T-cell (primary cell): ENCODE data around the gene ELP6. TPM values are rescaled to one million over a fixed set of nuclear protein-coding genes. Genes with fewer than 3 reads are reported as not detected.

Experiments used
- ATAC-seq, 4 experiments: fragments of 200-7000 bp in 3 of 4; fragments of 150-1000 bp in 1 of 4; cut with Tn5 transposase; replicated peaks in 1 of 4; 1 replicate in 3 of 4; 2 replicates in 1 of 4; pipeline ENCODE4 v1.10.0; 2021; ENCODE audit warnings: moderate library complexity in 3 of 4, mild to moderate bottlenecking in 2 of 4, moderate number of reproducible peaks in 1 of 4
- CTCF ChIA-PET, 2 donors: fragments of 300-600 bp; sonication (Branson Sonifier 250); formaldehyde crosslinking; loops; one replicate each; lab custom pipeline; 2022; ENCODE audit warnings: antibody characterized with exemption in 2 of 2; lab: Charles Lee
- POLR2A ChIA-PET, 2 donors: fragments of 300-600 bp; sonication (Branson Sonifier 250); formaldehyde crosslinking; loops; one replicate each; lab custom pipeline; 2022; ENCODE audit warnings: antibody characterized with exemption in 2 of 2; lab: Charles Lee
- DNase-seq, 35 experiments: peaks; one replicate each; pipeline versions ENCODE4 v3.0.0 to v3.0.0-alpha.2; 2013 to 2023
- H3K27ac ChIP-seq: one replicate; pipeline ENCODE4 v1.5.1; 2013; ENCODE audit warnings: low read length
- H3K27me3 ChIP-seq, 2 experiments: replicated peaks in 1 of 2; 1 replicate in 1 of 2; 2 replicates in 1 of 2; pipeline versions ENCODE4 v1.6.1 to v1.7.0; 2013; ENCODE audit warnings: low read length in 1 of 2, mixed read lengths in 1 of 2; ENCODE audit not compliant: control insufficient read depth in 2 of 2, insufficient read depth in 2 of 2; ENCODE audit errors: extremely low read depth in 1 of 2
- H3K36me3 ChIP-seq, 2 donors: 1 replicate in 1 of 2; 2 replicates in 1 of 2; pipeline versions ENCODE4 v1.6.1 to v1.7.0; 2013; ENCODE audit warnings: low read length in 1 of 2; ENCODE audit not compliant: control insufficient read depth in 2 of 2, insufficient read depth in 1 of 2; ENCODE audit errors: extremely low read depth in 1 of 2
- H3K4me1 ChIP-seq, 2 experiments: 1 replicate in 1 of 2; 2 replicates in 1 of 2; pipeline versions ENCODE4 v1.6.1 to v1.7.0; 2013; ENCODE audit warnings: low read length in 2 of 2, mixed read lengths in 1 of 2; ENCODE audit not compliant: insufficient read depth in 2 of 2, control insufficient read depth in 1 of 2; ENCODE audit errors: extremely low read depth in 1 of 2
- H3K4me3 ChIP-seq, 2 donors: 1 replicate in 1 of 2; 2 replicates in 1 of 2; pipeline versions ENCODE4 v1.5.1 to v1.7.0; 2013; ENCODE audit warnings: mild to moderate bottlenecking in 2 of 2, low read length in 1 of 2, moderate library complexity in 1 of 2; ENCODE audit not compliant: control insufficient read depth in 1 of 2; ENCODE audit errors: extremely low read depth in 1 of 2
- H3K9me3 ChIP-seq: 2 replicates; pipeline ENCODE4 v1.7.0; 2013
- H3K27ac Mint-ChIP-seq, 2 donors: one replicate each; pipeline ENCODE4 v1.8.0; 2020 to 2021; ENCODE audit warnings: mild to moderate bottlenecking in 2 of 2, mixed read lengths in 2 of 2
- H3K27me3 Mint-ChIP-seq, 2 donors: one replicate each; pipeline ENCODE4 v1.8.0; 2021 to 2022; ENCODE audit warnings: mixed read lengths in 2 of 2
- H3K36me3 Mint-ChIP-seq: one replicate; pipeline ENCODE4 v1.8.0; 2021; ENCODE audit warnings: mixed read lengths
- H3K4me1 Mint-ChIP-seq, 3 donors: one replicate each; pipeline ENCODE4 v1.8.0; 2020 to 2022; ENCODE audit warnings: mixed read lengths in 3 of 3, mild to moderate bottlenecking in 1 of 3
- H3K4me3 Mint-ChIP-seq, 3 donors: one replicate each; pipeline ENCODE4 v1.8.0; 2020 to 2022; ENCODE audit warnings: mild to moderate bottlenecking in 3 of 3, mixed read lengths in 3 of 3, moderate library complexity in 3 of 3
- H3K9me3 Mint-ChIP-seq, 3 donors: one replicate each; pipeline ENCODE4 v1.8.0; 2020 to 2022; ENCODE audit warnings: mixed read lengths in 3 of 3
- WGBS: methylation state at CpG from one replicate; pipeline ENCODE4 v1.1.5; 2013; ENCODE audit warnings: missing lambda C conversion rate; ENCODE audit not compliant: insufficient coverage; 5-methylcytosine and 5-hydroxymethylcytosine counted together
- total RNA-seq, 35 experiments: library from RNA in 6 of 35; stranded (reverse) in 6 of 35; fragments of 120-200 nt in 1 of 35; gene quantifications; one replicate each; pipeline versions ENCODE4 v1.2.1 to v1.2.4 and lab custom pipeline; 2013 to 2026

The ELP6 gene
- total RNA-seq, 5 donors from 2014 or later (not counting 1 experiment from before 2014, with no cell fraction given), result 22.3 to 31.4 (median 27.2) TPM

DNA sequence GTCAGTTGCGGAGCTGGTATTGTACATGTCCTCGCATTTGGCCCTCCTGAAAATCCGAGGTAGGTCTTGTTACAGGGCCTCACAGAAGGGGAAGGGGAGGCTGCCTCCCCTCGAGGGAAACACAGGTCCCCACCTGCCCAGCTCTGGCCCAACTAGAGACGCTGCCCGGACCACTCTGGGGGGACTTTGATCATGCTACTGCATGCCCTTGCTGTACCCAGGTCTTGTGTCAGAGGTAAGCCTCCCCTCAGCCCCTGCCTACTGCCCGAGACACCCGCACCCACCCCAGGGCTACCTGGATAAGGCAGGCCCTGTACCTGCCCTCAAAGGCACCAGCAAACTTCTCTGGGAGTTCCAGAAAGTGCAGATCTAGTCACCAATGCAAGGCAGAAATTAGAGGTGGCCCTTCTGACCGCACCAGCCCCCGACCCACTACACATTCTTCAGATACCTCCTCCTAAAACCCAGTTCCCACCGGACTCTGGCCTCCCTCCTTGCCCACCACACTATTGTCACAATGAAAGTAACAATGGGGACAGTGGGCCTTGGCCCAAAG lies 36.8 kb downstream of the ELP6 start:
- peak overlapping the region in 1 of 2 donors; percentile 67 for H3K4me3 ChIP-seq
- no peak for ATAC-seq
- H3K27me3 ChIP-seq, result no peaks in the 10 kb centered on the region

DNA sequence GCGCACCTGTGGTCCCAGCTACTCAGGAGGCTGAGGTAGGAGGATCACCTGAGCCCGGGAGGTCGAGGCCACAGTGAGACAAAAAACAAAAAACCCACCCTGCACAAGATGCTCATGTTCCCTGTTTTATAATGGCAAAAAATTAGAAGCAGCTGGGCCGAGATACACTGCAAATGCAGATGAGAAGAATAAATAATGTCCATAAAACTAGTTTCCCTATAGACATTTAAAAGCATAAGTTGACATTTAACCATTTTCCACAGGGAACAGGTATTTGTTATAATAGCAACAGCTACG lies 37.2 kb downstream of the ELP6 start:
- no peaks in the 10 kb centered on the region for H3K9me3 ChIP-seq
- H3K4me1 ChIP-seq, result peaks cover 16 to 32% of the 10 kb centered on the region in 2 experiments
- peak overlapping the region; percentile 87 to 91 for H3K27ac Mint-ChIP-seq
- no peaks in the 10 kb centered on the region for H3K36me3 ChIP-seq
- H3K27me3 ChIP-seq, result no peaks in the 10 kb centered on the region
- no peak for ATAC-seq
- H3K4me1 Mint-ChIP-seq, result peaks cover 32 to 38% (median 38%) of the 10 kb centered on the region in 3 donors
- H3K36me3 Mint-ChIP-seq, result no peaks in the 10 kb centered on the region
- H3K9me3 Mint-ChIP-seq, result no peaks in the 10 kb centered on the region
- H3K4me3 Mint-ChIP-seq, result peak overlapping the region; percentile 85 to 97 (median 89)
- no peaks in the 10 kb centered on the region for H3K27me3 Mint-ChIP-seq
- peak overlapping the region; percentile 83 for H3K27ac ChIP-seq
- ChIA-PET POLR2A (no interaction called here), CTCF (interaction anchor here (0.6 to 2.2 kb wide), 3 partner anchors 55 to 309 kb away, joined by 3 to 17 read pairs (median 5); no protein-coding TSS in a partner anchor)
- 40% methylated on average over 1 of the region's 5 CpGs for WGBS
- DNase-seq, result no peak
- H3K4me3 ChIP-seq, result peak overlapping the region; percentile 54 to 67

More for the DNA sequence above, 36.8 kb downstream of the ELP6 start:
- Mint-ChIP-seq H3K36me3 (no peaks in the 10 kb centered on the region), H3K27ac (peak overlapping the region; percentile 87 to 91), H3K27me3 (no peaks in the 10 kb centered on the region), H3K4me1 (peaks cover 32 to 38% (median 37%) of the 10 kb centered on the region in 3 donors), H3K9me3 (no peaks in the 10 kb centered on the region), H3K4me3 (peak overlapping the region; percentile 85 to 97 (median 89))
- no peaks in the 10 kb centered on the region for H3K36me3 ChIP-seq
- 89% methylated on average over 4 of the region's 11 CpGs for whole genome bisulfite sequencing
- no peaks in the 10 kb centered on the region for H3K9me3 ChIP-seq
- no peak for DNase-seq
- ChIA-PET CTCF (interaction anchor here (1.6 to 2.2 kb wide), 2 partner anchors 55 to 56 kb away, joined by 5 to 17 read pairs; no protein-coding TSS in a partner anchor), POLR2A (no interaction called here)
- H3K27ac ChIP-seq, result peak overlapping the region; percentile 83
- peaks cover 16 to 32% of the 10 kb centered on the region in 2 experiments for H3K4me1 ChIP-seq

DNA sequence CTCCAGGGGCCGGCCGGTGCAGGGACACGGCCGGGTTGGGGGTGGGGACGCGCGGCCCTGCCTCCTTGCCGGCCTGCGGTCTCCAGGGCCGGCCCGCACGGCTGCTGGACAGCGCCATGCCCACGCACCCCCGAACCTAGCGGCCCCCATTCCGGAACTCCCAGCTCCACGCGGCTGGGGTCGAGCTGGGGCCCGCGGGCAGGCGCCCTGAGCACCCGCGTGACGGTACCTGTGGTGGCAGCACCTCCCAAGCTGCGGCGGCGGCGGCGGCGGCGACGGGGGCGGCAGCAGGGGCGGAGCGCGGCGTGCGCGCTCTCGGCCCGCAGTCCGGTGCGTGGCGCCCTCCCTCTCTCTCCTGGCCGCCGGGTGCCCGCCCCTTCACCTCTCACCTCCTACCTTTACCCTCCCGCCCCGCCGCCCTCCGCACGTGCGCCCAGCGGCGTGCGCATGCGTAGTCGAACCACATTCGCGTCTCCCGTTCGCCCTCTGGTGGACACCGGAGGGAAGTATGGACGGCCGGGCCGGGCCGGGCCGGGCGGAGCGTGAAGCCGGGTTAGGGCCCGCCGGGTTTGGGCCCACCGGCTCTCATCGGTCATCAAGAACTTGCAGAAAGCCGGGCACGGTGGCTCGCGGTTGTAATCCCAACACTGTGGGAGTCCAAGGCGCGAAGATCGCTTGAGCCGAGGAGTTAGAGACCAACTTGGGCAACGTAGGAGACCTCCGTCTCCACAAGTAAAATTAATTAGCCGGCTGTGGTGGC lies 37.8 kb downstream of the ELP6 start, which contains the start of gene SCAP:
TSS of gene SCAP (minus strand) at position 372 of the 760 bp plus-strand sequence. CDS start 32,948 bp downstream, outside the sequence.
- DNase-seq, result peak; percentile 86 to 97 (median 93)
- H3K9me3 Mint-ChIP-seq, result no peaks in the 10 kb centered on the region
- H3K9me3 ChIP-seq, result no peaks in the 10 kb centered on the region
- no peaks in the 10 kb centered on the region for H3K27me3 Mint-ChIP-seq
- peak within 1 kb of the TSS; percentile 83 for H3K27ac ChIP-seq
- WGBS, result under 1% methylated on average over 81 of the region's 88 CpGs
- CTCF ChIA-PET, result interaction anchor here (0.6 to 2.2 kb wide), 4 partner anchors 43 to 310 kb away, joined by 3 to 17 read pairs (median 5); no protein-coding TSS in a partner anchor
- H3K4me1 ChIP-seq, result peaks cover 16 to 32% of the 10 kb centered on the region in 2 experiments
- POLR2A ChIA-PET, result no interaction called here
- H3K27ac Mint-ChIP-seq, result peak within 1 kb of the TSS; percentile 87 to 91
- peak; percentile 92 to 95 (median 94) for ATAC-seq
- peaks cover 32 to 41% (median 39%) of the 10 kb centered on the region in 3 donors for H3K4me1 Mint-ChIP-seq
- no peaks in the 10 kb centered on the region for H3K36me3 ChIP-seq
- no peaks in the 10 kb centered on the region for H3K36me3 Mint-ChIP-seq
- no peaks in the 10 kb centered on the region for H3K27me3 ChIP-seq
- peak within 1 kb of the TSS; percentile 67 to 77 for H3K4me3 ChIP-seq
- peak within 1 kb of the TSS; percentile 88 to 97 (median 93) for H3K4me3 Mint-ChIP-seq

DNA sequence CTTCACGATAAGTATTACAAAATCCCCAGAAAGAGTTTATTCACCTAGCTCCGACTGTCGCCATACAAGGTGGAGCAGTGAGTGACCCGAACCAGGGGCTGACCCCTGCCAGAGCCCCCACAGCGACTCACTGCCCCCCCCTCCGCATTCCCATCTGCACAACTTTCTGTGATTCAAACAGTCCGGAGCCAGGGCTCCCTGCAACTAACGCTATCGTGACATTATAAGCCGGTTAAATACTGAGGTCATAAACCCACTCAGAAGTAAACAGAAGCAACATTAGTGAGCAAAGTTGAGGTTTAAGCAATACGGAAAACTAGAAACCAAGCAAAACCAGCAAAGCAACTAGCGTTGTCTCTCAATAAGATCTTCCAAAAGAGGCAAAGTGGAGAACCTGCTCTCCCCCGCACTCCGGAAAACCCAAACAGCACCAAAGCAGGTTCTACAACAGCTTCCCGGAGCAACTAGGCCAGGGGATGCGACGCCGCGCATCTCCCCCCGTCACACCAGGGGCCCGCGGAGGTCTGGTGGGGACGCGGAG lies 38.4 kb downstream of the ELP6 start:
- no peaks in the 10 kb centered on the region for H3K9me3 Mint-ChIP-seq
- H3K27me3 ChIP-seq, result no peaks in the 10 kb centered on the region
- H3K36me3 Mint-ChIP-seq, result no peaks in the 10 kb centered on the region
- under 1% methylated on average over 17 of the region's 24 CpGs for WGBS
- POLR2A ChIA-PET, result no interaction called here
- H3K27ac ChIP-seq, result peak overlapping the region; percentile 44
- H3K4me3 Mint-ChIP-seq, result peak overlapping the region; percentile 88 to 97 (median 93)
- peak overlapping the region; percentile 67 to 77 for H3K4me3 ChIP-seq
- H3K9me3 ChIP-seq, result no peaks in the 10 kb centered on the region
- H3K4me1 Mint-ChIP-seq, result peaks cover 36 to 45% (median 43%) of the 10 kb centered on the region in 3 donors
- ATAC-seq (peak; percentile 42 to 49 (median 48)), DNase-seq (peak in 21 of 35 experiments; percentile 5 to 49 (median 24))
- CTCF ChIA-PET, result interaction anchor here in 1 of 2 donors (0.7 to 2.2 kb wide), 2 partner anchors 44 to 54 kb away, joined by 5 to 17 read pairs; no protein-coding TSS in a partner anchor
- H3K36me3 ChIP-seq, result no peaks in the 10 kb centered on the region
- H3K27ac Mint-ChIP-seq, result peak overlapping the region; percentile 76 to 84
- peaks cover 16 to 32% of the 10 kb centered on the region in 2 experiments for H3K4me1 ChIP-seq
- H3K27me3 Mint-ChIP-seq, result no peaks in the 10 kb centered on the region

DNA sequence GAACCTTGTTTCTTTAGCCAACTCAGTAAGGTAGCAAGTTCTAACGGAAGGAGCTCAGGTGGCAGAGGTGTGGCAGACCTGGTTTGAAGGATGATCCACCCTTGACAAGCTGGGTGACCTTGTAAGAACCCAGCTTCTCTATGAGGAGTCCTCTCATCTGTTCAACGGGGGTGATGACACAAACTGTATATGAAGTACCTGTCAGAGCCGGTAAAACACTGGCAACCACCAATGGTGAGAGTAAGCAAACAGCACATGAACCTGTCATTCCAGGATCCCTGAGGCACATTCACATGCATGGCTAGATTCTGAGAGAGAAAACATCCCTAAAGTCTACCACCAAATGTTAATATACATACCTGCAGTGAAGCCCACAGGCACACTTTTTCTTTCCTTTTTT lies 40.1 kb downstream of the ELP6 start:
- WGBS, result 71% methylated on average over 2 of the region's 3 CpGs
- DNase-seq, result no peak
- Histone ChIP-seq H3K9me3 (no peaks in the 10 kb centered on the region), H3K4me3 (no peak overlapping the region), H3K4me1 (peaks cover 16 to 32% of the 10 kb centered on the region in 2 experiments), H3K36me3 (peaks cover 0 to 2% of the 10 kb centered on the region in 2 donors), H3K27ac (no peak overlapping the region), H3K27me3 (no peaks in the 10 kb centered on the region)
- ChIA-PET POLR2A (no interaction called here), CTCF (interaction anchor here in 1 of 2 donors (0.9 kb wide), 1 partner anchor 52 kb away, joined by 3 read pairs; no protein-coding TSS in a partner anchor)
- no peaks in the 10 kb centered on the region for H3K9me3 Mint-ChIP-seq
- H3K36me3 Mint-ChIP-seq, result peaks cover 10% of the 10 kb centered on the region
- peak overlapping the region; percentile 59 to 97 (median 72) for H3K4me3 Mint-ChIP-seq
- H3K4me1 Mint-ChIP-seq, result peaks cover 43 to 48% (median 47%) of the 10 kb centered on the region in 3 donors
- peak overlapping the region in 1 of 2 donors; percentile 7 for H3K27ac Mint-ChIP-seq
- no peaks in the 10 kb centered on the region for H3K27me3 Mint-ChIP-seq
- ATAC-seq, result no peak

DNA sequence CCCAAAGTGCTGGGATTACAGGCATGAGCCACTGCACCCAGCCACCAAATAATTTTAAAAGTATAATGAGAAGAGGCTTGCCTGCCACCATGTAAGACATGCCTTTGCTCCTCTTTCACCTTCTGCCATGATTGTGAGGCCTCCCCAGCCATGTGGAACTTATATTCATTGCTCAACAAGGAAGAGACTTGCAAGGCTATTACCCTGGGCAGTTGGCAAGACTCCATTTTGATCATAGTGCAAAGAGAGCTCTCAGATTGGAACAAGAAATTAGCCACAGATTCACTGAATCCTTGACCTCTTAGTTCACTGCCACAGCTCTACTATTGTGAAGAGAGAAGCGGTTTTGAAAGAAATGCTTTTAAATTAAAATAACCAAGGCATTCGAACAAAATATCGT lies 43.9 kb downstream of the ELP6 start:
- Mint-ChIP-seq H3K27me3 (no peaks in the 10 kb centered on the region), H3K4me3 (no peak overlapping the region), H3K9me3 (no peaks in the 10 kb centered on the region), H3K27ac (no peak overlapping the region), H3K4me1 (peaks cover 37 to 45% (median 38%) of the 10 kb centered on the region in 3 donors), H3K36me3 (peaks cover 33% of the 10 kb centered on the region)
- Histone ChIP-seq H3K4me1 (peaks cover 7 to 14% of the 10 kb centered on the region in 2 experiments), H3K9me3 (no peaks in the 10 kb centered on the region), H3K4me3 (no peak overlapping the region), H3K36me3 (peaks cover 0 to 2% of the 10 kb centered on the region in 2 donors), H3K27ac (no peak overlapping the region), H3K27me3 (no peaks in the 10 kb centered on the region)
- ChIA-PET POLR2A (no interaction called here), CTCF (no interaction called here)
- WGBS, result no CpG with 5 or more reads among the region's 3 CpGs
- ATAC-seq, result no peak
- DNase-seq, result no peak
